Left forelimb (tissue), 1 donor: ENCODE results near the gene LYST.
"Not testable (repeated sequence)": the region's sequence is repeated elsewhere in the genome, so short reads cannot be mapped to it uniquely, and the experiment has no call there.

Source experiments
- DNase-seq: peaks from one replicate; pipeline ENCODE4 v3.0.0-alpha.2; 2018; ENCODE audit warnings: low spot score

LYST gene

DNA sequence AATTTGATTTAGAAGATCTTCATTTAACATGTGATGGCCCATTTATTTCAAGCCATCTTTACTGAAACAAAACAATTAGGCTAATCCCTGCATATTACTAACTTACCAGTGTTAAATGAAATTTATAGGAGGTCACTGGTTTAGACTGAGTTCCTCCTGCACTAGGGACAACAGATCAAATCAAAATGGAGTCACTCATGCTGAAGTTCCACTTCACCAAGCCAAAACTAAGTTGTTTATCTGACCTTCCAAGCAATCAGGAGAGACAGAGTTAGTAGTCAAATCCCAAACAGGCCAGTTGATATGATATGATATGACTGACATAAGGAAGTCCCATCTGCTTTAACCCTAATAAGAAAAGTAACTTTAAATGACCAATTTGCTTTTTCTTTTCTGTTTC is 4.8 kb downstream of the LYST start:
- DNase-seq: no peak

- no peak for DNase-seq
Measured at GRCh38 chr1:235860829-235861228, 5.9 kb downstream of the LYST start.

- no peak for DNase-seq
Measured at GRCh38 chr1:235859789-235860188, 6.9 kb downstream of the LYST start.

DNA sequence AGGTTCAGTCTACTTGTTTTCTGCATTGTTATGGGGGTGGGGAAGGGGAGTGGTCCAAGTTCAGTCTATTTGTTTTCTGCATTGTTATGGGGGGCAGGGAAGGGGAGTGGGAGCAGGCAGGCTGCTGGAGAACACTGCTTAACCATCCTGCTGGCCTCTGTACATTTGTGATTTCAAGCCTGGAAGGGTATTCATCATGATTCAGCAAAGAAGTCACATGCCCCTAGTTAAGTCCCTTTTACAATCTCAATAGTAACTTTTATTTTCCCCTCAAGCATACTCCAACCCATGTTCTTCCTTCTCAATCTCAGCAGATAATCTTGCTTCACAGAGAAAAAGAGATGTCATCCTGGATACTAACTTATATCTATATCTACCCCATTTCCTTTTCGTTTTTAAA is 7.9 kb downstream of the LYST start:
- DNase-seq: no peak

GRCh38 chr1:235857756-235858155 is 8.9 kb downstream of the LYST start:
- no peak for DNase-seq

GRCh38 chr1:235855811-235856429 is 10.8 kb downstream of the LYST start:
- DNase-seq: no peak

- no peak for DNase-seq
Measured at GRCh38 chr1:235854347-235854746, 12.4 kb downstream of the LYST start.

DNA sequence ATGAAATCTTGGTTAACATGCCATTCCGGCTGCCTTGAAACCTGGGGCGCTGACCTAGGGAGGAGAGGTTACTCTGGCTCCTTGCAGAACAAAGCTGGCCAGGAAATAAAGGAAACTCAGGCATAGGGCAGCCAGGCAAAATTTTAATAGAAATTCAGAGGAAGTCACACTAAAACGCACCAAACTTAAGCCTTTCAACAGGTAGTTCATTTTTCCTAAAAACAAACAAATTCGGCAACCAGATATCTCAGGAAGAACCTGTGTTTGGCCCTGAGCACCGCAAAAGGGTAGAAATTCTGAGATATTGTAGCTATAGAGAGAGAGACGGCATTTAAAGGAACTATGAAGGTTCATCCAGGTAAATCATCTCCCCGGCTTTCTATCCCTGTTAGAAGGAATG is 13.1 kb downstream of the LYST start:
- DNase-seq: no peak

GRCh38 chr1:235852887-235853286 is 13.8 kb downstream of the LYST start:
- no peak for DNase-seq

DNA sequence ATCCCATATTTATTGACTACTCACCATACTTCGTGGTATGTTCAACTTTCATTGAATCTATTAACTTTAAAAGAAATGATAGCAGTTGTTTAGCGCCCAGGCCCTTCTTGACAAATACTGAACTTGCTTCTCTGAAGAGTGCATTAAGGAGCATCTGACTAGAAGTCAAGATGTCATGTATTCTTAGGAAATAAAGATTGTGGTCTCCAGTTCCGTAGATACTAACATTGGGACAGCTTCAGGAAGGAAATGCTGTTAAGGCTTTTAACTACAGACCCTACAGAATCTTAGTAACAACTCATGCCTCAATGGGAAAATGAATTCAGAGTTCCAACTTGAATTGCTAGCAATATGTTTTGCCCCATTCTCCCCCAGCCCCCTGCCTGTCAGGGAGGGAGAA is 14.8 kb downstream of the LYST start:
- no peak for DNase-seq

DNA sequence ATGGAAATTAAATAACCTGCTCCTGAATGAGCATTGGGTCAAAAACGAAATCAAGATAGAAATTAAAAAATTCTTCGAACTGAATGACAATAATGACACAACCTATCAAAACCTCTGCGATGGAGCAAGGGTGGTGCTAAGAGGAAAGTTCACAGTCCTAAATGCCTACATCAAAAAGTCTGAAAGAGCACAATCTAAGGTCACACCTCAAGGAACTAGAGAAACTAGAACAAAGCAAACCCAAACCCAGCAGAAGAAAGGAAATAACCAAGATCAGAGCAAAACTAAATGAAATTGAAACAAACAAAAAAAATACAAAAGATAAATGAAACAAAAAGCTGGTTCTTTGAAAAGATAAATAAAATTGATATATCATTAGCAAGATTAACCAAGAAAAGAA is 18.5 kb downstream of the LYST start:
- DNase-seq: not testable (repeated sequence)

DNA sequence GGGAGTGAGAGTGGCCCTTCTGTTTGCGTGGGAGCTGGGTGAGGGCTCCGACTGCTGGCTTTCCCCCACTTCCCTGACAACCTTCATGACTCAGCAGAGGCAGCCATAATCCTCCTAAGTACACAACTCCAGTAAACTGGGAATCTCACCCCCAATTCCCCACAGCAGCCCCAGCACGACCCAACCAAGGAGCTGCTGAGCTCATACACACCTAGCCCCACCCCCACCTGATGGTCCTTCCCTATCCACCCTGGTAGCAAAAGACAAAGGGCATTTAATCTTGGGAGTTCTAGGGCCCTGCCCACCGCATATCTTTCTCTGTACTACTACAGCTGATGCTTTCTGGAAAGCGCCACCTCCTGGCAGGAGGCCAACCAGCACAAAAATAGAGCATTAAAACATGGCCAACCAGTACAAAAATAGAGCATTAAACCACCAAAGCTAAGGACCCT is 21.0 kb downstream of the LYST start:
- not testable (repeated sequence) for DNase-seq

DNA sequence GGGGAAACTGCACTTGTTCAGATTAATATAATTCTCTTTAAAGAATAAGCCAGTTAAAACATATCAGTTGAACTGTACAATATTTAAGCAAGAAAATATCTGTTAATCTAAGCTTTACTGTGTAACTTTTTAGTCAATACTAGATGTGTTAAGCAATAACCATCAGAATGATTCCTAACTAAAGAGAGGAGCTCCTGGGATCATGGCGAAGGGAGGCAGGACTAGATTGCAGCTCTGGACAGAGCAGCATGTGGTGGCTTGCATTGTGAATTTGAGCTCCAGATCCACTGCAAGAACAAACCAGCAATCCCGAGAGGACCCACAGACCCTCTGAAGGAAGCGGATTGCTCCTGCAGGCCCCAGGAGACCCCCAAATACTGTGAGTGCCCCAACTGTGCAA is 21.9 kb downstream of the LYST start:
- DNase-seq: no peak

DNA sequence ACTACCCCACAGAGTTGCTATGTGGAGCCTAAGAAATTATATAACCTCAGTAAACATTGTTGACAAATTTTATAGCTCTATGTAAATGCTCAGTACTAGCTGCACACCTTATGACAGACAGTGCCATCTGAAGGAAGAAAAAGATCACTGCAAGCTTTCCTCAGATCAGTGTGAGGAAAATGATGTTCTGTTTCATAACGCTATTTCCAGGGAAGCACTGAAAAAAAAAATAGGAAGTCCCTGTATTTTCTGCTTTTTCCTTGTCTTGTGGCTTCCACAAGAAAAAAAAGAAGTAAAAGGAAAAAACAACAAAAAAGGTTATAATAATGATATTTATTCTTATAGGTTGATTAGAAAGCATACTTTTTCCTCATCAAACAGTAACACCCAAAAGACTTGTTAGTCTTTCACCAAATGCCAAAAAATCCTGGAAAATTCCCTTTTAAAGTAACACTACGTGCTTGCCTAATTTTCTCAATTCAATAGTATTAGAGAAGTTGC is 23.2 kb downstream of the LYST start:
- DNase-seq: no peak

DNA sequence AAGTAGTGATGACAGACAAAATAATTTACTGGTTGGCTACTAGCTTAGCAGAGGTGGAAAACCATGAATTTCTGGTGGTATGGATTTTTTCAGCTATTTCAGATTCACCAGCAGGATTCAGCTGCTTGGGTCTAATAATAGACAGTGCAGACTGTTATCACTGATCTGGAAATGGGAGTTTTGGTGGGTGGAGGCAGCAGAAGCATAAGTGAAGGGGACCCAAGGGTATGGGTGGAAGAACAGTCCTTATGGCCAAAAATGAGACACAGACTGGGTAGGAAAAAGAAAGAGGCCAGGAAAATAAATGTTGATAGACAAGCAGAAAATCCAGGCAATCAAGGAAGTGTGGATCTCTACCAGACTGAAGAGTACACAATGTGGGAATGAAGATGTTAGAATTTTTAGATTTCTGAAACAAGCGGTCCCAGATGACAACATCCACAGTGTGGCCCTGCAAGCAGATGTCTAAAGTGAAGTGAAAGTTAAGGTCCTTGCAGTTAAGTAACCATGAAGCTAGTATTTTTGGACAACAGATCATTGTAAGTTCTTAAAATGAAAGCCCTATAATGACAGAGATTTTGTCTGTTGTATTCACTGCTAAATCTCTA is 24.7 kb downstream of the LYST start:
- DNase-seq: no peak

GRCh38 chr1:235838021-235838420 is 28.7 kb downstream of the LYST start:
- DNase-seq: no peak

GRCh38 chr1:235835226-235835625 is 31.5 kb downstream of the LYST start:
- no peak for DNase-seq

DNA sequence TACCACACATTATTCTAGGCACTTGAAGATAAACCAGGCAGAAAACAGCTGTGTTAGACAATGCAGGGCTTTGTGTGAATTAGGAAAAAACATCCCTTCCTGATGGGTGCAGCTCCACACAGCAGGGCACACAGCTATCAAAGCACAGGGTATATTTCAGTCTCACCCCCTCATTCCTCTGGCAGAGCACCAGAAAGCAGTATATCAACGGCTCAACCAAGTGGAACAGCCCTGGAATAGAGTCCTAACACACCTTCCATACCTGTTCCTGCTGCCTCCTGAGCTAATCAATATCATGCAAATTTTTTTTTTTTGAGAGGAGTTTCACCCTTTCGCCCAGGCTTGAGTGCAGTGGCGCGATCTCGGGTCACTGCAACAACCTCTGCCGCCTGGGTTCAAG is 32.1 kb downstream of the LYST start:
- no peak for DNase-seq

- no peak for DNase-seq
Measured at GRCh38 chr1:235832011-235832410, 34.7 kb downstream of the LYST start.

- DNase-seq: no peak
Measured at GRCh38 chr1:235831148-235831547, 35.6 kb downstream of the LYST start.

DNA sequence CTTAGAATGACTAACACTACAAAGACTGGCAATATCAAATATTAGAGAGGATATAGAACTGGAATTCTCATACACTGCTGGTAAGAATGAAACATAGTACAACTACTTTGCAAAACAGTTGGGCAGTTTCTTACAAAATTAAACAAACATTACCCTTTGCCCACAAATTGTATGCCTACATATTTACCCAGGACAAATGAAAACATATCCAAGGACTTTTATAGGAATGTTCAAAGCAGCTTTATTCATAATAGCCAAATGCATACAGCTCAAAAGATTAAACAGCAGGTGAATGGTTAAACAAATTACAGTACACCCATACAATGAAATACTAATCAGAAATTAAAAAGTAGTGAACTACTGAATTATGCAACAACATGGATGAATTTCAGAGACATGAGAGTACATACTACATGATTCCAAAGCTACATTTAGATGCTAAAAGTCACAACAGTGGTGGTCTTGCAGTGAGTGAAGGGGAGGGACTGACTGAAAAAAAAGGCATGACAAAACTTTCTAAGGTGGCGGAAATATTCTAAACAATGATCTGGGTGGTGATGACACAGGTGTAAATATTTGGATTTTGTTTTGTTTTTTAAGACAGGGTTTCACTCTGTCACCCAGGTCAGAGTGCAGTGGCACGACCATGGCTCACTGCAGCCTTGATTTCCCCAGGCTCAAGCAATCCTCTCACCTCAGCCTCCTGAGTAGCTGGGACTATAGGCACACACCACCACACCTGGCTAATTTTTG is 40.4 kb downstream of the LYST start:
- DNase-seq: no peak

DNA sequence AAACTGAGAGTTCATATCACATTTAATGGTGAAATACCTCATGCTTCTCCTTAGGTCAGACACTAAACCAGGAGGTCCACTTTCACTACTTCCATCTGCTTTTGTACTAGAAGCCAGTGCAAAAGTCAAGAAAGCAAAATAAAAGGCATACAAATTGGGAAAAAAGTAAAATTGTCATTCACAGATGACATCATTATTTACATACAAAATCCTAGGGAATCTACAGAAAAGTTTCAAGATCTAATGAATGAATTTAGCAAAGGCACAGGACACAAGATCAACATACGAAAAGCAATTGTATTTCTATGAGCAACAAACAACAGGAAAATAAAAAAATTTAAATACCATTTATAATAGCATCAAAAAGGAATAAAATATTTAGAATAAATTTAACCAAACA is 41.5 kb downstream of the LYST start:
- no peak for DNase-seq

DNA sequence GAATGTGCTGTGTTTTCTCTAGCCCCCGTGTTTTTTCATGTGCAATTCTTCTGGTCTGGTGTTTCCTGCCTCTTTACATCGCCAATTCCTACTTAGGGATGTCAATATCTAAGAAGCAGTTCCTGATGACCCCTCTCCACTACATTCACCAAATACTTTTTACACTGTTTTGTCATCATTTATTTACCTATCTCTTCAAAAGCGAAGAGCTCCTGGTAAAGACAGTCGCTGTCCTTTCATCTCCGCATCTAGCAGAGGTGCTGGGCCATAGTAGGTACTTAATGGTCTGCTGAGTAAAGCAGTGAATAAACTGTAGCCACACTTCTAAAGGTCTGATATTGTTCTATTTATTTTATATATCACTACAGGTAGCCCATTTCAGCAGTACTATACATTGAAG is 43.0 kb downstream of the LYST start:
- no peak for DNase-seq
